SK-N-SH treated with all-trans-retinoic acid at 6 μM for 48 hours (cell line): ENCODE measurements around the gene EML6.

Experiments
- CREB5 ChIP-seq: fragments of 250-450 bp; sonication (Bioruptor Pico); IDR thresholded peaks from 2 replicates; pipeline ENCODE4 v1.5.1; 2020; ENCODE audit warnings: low read depth, mild to moderate bottlenecking, moderate library complexity
- ISL1 ChIP-seq: fragments of 250-450 bp; sonication (Bioruptor Pico); IDR thresholded peaks from 2 replicates; pipeline ENCODE4 v2.1.2; 2022; ENCODE audit warnings: mild to moderate bottlenecking, moderate library complexity
- OSR1 ChIP-seq: fragments of 250-450 bp; sonication (Bioruptor Pico); IDR thresholded peaks from 2 replicates; pipeline ENCODE4 v1.8.0; 2022; ENCODE audit warnings: moderate library complexity, mild to moderate bottlenecking, inconsistent platforms
- PATZ1 ChIP-seq: fragments of 250-450 bp; sonication (Bioruptor Pico); IDR thresholded peaks from 2 replicates; pipeline ENCODE4 v1.8.0; 2020; ENCODE audit warnings: mild to moderate bottlenecking, moderate library complexity, borderline replicate concordance
- RARB ChIP-seq: fragments of 250-450 bp; sonication (Bioruptor Pico); IDR thresholded peaks from 2 replicates; pipeline ENCODE4 v1.8.0; 2021; ENCODE audit warnings: mild to moderate bottlenecking, moderate library complexity
- SNAI2 ChIP-seq: fragments of 250-450 bp; sonication (Bioruptor Pico); IDR thresholded peaks from 2 replicates; pipeline ENCODE4 v1.5.0; 2020; ENCODE audit warnings: mild to moderate bottlenecking, moderate library complexity
- TCF4 ChIP-seq: fragments of 250-450 bp; sonication (Bioruptor Pico); IDR thresholded peaks from 2 replicates; pipeline ENCODE4 v1.8.0; 2021; ENCODE audit warnings: mild to moderate bottlenecking, moderate library complexity, borderline replicate concordance
- TSHZ2 ChIP-seq: fragments of 250-450 bp; sonication (Bioruptor Pico); IDR thresholded peaks from 2 replicates; pipeline ENCODE4 v1.5.0; 2020; ENCODE audit warnings: mild to moderate bottlenecking, moderate library complexity
- ZFP3 ChIP-seq: fragments of 250-450 bp; sonication (Bioruptor Pico); IDR thresholded peaks from 2 replicates; pipeline ENCODE4 v1.5.0; 2020; ENCODE audit warnings: mild to moderate bottlenecking, moderate library complexity
- ZFP30 ChIP-seq: fragments of 450-650 bp; formaldehyde crosslinking; IDR thresholded peaks from 2 replicates; pipeline ENCODE4 v1.5.0; 2022; ENCODE audit warnings: mild to moderate bottlenecking, moderate library complexity
- ZNF8 ChIP-seq: fragments of 450-650 bp; formaldehyde crosslinking; IDR thresholded peaks from 2 replicates; pipeline ENCODE4 v1.5.0; 2020; ENCODE audit warnings: mild to moderate bottlenecking, moderate library complexity

GRCh38 chr2:54840559-54841468 is 117.4 kb downstream of the EML6 start:
- TF ChIP-seq CREB5 (CRISPR knock-in tag) (no peak), TCF4 (CRISPR knock-in tag) (no peak), RARB (no peak), ZNF8 (CRISPR knock-in tag) (no peak), ZFP30 (no peak), ZFP3 (no peak), ISL1 (CRISPR knock-in tag) (no peak), SNAI2 (CRISPR knock-in tag) (no peak), OSR1 (CRISPR knock-in tag) (no peak), PATZ1 (CRISPR knock-in tag) (no peak), TSHZ2 (CRISPR knock-in tag) (no peak)
